IPS-18a (cell line): ENCODE results near the gene RNF145.
A peak's percentile ranks its signal among the peaks of the same experiment; 100 is the strongest.

Experiments
- H3K27ac ChIP-seq: one replicate; pipeline ENCODE4 v1.5.1; 2013; ENCODE audit warnings: low read length
- H3K27me3 ChIP-seq: one replicate; pipeline ENCODE4 v1.6.1; 2013; ENCODE audit warnings: mild to moderate bottlenecking, low read length; ENCODE audit not compliant: control insufficient read depth, insufficient read depth
- H3K36me3 ChIP-seq: one replicate; pipeline ENCODE4 v1.6.1; 2013; ENCODE audit warnings: low read depth, low read length; ENCODE audit not compliant: control insufficient read depth
- H3K4me1 ChIP-seq: one replicate; pipeline ENCODE4 v1.6.1; 2013; ENCODE audit warnings: low read depth, low read length; ENCODE audit not compliant: control insufficient read depth
- H3K4me3 ChIP-seq: one replicate; pipeline ENCODE4 v1.5.1; 2013; ENCODE audit warnings: low read length
- H3K9ac ChIP-seq: one replicate; pipeline ENCODE4 v1.6.1; 2013; ENCODE audit warnings: mild to moderate bottlenecking, low read length, moderate library complexity
- H3K9me3 ChIP-seq: one replicate; pipeline ENCODE4 v1.6.1; 2013; ENCODE audit warnings: low read depth, low read length; ENCODE audit not compliant: control insufficient read depth

The RNF145 gene, protein sequence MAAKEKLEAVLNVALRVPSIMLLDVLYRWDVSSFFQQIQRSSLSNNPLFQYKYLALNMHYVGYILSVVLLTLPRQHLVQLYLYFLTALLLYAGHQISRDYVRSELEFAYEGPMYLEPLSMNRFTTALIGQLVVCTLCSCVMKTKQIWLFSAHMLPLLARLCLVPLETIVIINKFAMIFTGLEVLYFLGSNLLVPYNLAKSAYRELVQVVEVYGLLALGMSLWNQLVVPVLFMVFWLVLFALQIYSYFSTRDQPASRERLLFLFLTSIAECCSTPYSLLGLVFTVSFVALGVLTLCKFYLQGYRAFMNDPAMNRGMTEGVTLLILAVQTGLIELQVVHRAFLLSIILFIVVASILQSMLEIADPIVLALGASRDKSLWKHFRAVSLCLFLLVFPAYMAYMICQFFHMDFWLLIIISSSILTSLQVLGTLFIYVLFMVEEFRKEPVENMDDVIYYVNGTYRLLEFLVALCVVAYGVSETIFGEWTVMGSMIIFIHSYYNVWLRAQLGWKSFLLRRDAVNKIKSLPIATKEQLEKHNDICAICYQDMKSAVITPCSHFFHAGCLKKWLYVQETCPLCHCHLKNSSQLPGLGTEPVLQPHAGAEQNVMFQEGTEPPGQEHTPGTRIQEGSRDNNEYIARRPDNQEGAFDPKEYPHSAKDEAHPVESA

DNA sequence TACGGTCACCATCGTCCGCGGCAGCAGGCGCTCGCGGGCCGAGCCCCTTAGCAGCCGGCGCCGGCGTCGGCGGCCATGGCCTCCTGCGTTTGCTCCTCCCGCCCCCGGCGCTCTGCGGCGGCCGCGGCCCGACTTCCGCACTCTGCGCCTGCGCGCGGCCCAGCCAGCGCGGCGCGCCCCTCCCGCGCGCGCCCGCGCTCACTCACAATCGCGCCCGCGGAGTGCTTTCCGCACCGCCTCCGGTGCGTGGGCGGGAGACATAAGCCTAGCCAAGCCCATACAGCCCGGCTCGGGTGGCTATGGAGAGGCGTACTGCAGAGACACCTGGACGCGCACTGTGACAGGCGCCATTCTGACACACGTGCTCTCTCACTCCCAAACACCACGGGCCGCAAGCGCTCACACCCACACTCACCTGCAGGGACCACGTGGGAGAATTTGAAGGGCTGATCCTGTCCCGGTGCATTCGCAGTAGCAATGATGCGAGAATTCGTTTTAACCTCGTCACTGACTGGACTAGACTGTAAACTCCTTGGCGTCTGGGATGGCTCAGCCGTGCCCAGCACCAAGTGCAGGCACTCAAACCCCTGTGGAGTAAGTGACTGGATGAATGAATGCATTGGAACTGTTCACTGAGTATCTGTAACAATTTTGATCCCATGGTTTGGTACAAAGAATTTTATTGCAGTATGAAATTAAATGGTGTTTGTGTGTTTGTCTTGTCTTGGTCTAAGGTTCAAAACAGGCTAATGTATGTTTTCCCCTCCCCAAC lies at the start of gene RNF145:
RNF145 (minus strand) TSS at position 116 of the 772 bp plus-strand sequence. CDS start 5,936 bp downstream, outside the sequence.
- H3K4me3 ChIP-seq, result peak within 1 kb of the TSS; percentile 93
- H3K27ac ChIP-seq, result peak within 1 kb of the TSS; percentile 15
- peak within 1 kb of the TSS; percentile 79 for H3K9ac ChIP-seq
- no peaks in the 10 kb centered on the region for H3K36me3 ChIP-seq
- peaks cover 29% of the 10 kb centered on the region for H3K4me1 ChIP-seq
- peaks cover 15% of the 10 kb centered on the region for H3K27me3 ChIP-seq
- H3K9me3 ChIP-seq, result no peaks in the 10 kb centered on the region

DNA sequence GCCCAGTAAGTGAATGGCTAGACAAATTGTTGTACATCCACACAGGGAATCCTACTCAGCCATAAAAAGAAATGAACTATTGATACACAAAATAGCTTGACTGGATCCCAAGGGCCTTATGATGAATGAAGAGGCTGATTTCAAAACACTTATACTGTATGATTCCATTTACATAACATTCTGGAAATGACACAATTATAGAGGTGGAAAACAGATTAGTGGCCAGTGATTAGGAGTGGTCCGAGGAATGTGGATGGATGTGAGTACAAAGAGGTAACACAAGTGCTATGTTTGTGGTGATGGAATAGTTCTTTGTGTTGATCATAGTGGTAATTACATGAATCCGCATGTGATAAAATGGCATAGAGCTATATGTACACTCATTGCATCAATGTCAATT lies 49.0 kb upstream of the RNF145 start:
- Histone ChIP-seq H3K36me3 (no peaks in the 10 kb centered on the region), H3K4me3 (no peak overlapping the region), H3K4me1 (peaks cover 3% of the 10 kb centered on the region), H3K9me3 (no peaks in the 10 kb centered on the region), H3K27ac (no peak overlapping the region), H3K27me3 (peaks cover 58% of the 10 kb centered on the region), H3K9ac (no peak overlapping the region)

- Histone ChIP-seq H3K27me3 (peaks cover 58% of the 10 kb centered on the region), H3K9me3 (no peaks in the 10 kb centered on the region), H3K9ac (no peak overlapping the region)
These were observed 48.4 kb upstream of the RNF145 start for GRCh38 chr5:159257629-159258283.

GRCh38 chr5:159257007-159257406 lies 47.7 kb upstream of the RNF145 start:
- no peaks in the 10 kb centered on the region for H3K36me3 ChIP-seq
- no peaks in the 10 kb centered on the region for H3K4me1 ChIP-seq
- peaks cover 58% of the 10 kb centered on the region for H3K27me3 ChIP-seq
- H3K9ac ChIP-seq, result no peak overlapping the region
- H3K27ac ChIP-seq, result no peak overlapping the region
- no peaks in the 10 kb centered on the region for H3K9me3 ChIP-seq
- no peak overlapping the region for H3K4me3 ChIP-seq

More at GRCh38 chr5:159257629-159258283, 48.4 kb upstream of the RNF145 start:
- Histone ChIP-seq H3K4me3 (no peak overlapping the region), H3K36me3 (no peaks in the 10 kb centered on the region), H3K4me1 (peaks cover 3% of the 10 kb centered on the region), H3K27ac (no peak overlapping the region)

DNA sequence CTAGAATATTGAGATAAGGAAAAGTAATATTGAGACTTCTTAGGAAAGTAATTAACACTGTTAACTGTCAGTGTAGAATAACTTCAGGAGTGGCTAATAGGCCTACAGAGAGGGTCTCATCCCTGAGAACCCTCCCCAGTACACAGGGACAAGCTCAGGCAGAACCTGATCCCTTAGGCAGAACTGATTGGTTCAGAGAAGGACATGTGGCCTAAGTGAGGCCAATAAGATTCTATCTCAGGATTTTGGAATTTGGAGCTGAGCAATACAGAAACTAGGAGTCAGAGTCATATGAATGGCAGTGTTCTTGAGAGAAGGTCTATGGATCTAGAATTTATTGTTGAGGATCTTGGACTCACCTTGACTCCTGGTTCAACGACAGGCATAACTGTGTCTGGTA lies 42.8 kb upstream of the RNF145 start:
- Histone ChIP-seq H3K4me3 (no peak overlapping the region), H3K9ac (no peak overlapping the region), H3K36me3 (no peaks in the 10 kb centered on the region), H3K27me3 (peaks cover 27% of the 10 kb centered on the region), H3K4me1 (no peaks in the 10 kb centered on the region), H3K27ac (no peak overlapping the region), H3K9me3 (no peaks in the 10 kb centered on the region)

DNA sequence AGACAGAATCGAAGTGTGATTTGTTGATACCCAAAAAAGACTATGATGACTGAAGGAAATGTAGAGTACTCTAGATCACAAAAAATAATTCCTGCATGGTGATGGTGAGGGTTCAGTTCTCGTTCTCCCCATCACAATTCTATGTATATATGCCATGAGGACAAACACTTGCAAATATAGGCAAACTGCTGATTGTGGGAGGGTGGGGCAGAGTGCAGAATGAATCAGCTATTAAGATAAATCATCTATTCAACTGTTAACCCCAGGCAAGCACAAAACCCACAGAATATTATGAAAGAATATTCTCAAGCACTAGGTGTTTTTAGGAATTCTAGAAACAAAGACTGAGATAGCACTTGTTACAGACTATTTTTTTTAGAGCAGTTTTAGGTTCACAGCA lies 39.8 kb upstream of the RNF145 start:
- no peak overlapping the region for H3K4me3 ChIP-seq
- no peak overlapping the region for H3K9ac ChIP-seq
- no peaks in the 10 kb centered on the region for H3K36me3 ChIP-seq
- peaks cover 11% of the 10 kb centered on the region for H3K27me3 ChIP-seq
- no peaks in the 10 kb centered on the region for H3K9me3 ChIP-seq
- H3K27ac ChIP-seq, result no peak overlapping the region
- H3K4me1 ChIP-seq, result no peaks in the 10 kb centered on the region

- peaks cover 11% of the 10 kb centered on the region for H3K27me3 ChIP-seq
- H3K4me3 ChIP-seq, result no peak overlapping the region
These were observed 35.5 kb upstream of the RNF145 start for GRCh38 chr5:159244890-159245289.

GRCh38 chr5:159244163-159244562 lies 34.8 kb upstream of the RNF145 start:
- Histone ChIP-seq H3K4me3 (no peak overlapping the region), H3K36me3 (no peaks in the 10 kb centered on the region), H3K27me3 (peaks cover 11% of the 10 kb centered on the region), H3K27ac (no peak overlapping the region), H3K9me3 (no peaks in the 10 kb centered on the region), H3K9ac (no peak overlapping the region), H3K4me1 (no peaks in the 10 kb centered on the region)

More at GRCh38 chr5:159244890-159245289, 35.5 kb upstream of the RNF145 start:
- Histone ChIP-seq H3K9me3 (no peaks in the 10 kb centered on the region), H3K4me1 (no peaks in the 10 kb centered on the region), H3K9ac (no peak overlapping the region), H3K36me3 (no peaks in the 10 kb centered on the region), H3K27ac (no peak overlapping the region)

DNA sequence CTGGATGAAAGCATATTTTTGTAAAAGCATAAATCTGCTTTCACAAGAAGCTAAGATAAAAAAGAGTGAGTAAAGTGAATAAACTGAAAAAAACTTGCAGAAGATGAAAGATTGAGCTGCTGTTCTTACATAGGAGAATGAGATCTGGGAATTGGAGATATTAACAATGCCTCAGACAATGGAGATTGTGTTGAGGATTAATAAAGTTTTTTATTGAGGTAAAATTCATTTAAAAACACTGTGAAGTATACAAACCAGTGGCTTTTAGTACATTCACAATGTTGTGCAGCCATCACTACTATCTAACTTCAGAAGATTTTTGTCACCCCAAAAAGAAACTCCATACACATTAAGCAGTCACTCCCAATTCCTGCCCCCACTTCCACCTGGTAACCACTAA lies 34.0 kb upstream of the RNF145 start:
- Histone ChIP-seq H3K4me1 (no peaks in the 10 kb centered on the region), H3K36me3 (no peaks in the 10 kb centered on the region), H3K9me3 (no peaks in the 10 kb centered on the region), H3K4me3 (no peak overlapping the region), H3K27ac (no peak overlapping the region), H3K9ac (no peak overlapping the region), H3K27me3 (peaks cover 11% of the 10 kb centered on the region)

DNA sequence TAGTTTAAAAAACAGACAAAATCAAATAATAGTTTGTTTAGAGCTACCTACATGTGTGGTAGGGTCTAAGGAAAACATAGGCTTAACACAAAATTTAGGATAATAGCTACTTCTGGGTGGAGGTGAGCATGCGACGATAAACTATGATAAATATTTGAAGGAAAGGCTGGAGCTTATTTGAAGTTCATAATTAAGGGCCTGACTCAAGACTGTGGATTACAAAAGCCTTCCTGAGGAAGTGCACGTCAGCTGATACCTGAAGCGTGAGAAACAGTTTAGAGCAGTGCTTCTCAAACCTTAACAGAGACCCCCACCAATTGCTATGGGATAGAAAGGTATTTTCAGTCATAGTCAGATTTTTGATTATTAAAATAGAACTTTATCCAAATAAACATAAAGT lies 33.3 kb upstream of the RNF145 start:
- H3K4me3 ChIP-seq, result no peak overlapping the region
- H3K4me1 ChIP-seq, result no peaks in the 10 kb centered on the region
- H3K27ac ChIP-seq, result no peak overlapping the region
- no peaks in the 10 kb centered on the region for H3K9me3 ChIP-seq
- H3K9ac ChIP-seq, result no peak overlapping the region
- no peaks in the 10 kb centered on the region for H3K36me3 ChIP-seq
- H3K27me3 ChIP-seq, result peaks cover 14% of the 10 kb centered on the region

- Histone ChIP-seq H3K4me1 (no peaks in the 10 kb centered on the region), H3K9ac (no peak overlapping the region), H3K4me3 (no peak overlapping the region), H3K27me3 (peaks cover 14% of the 10 kb centered on the region), H3K36me3 (no peaks in the 10 kb centered on the region), H3K9me3 (no peaks in the 10 kb centered on the region), H3K27ac (no peak overlapping the region)
These were observed 32.7 kb upstream of the RNF145 start for GRCh38 chr5:159241946-159242552.
